ENCODE measurements around the gene VDR. TPM values are rescaled to one million over a fixed set of nuclear protein-coding genes. Genes with fewer than 3 reads are reported as not detected.

The VDR gene
- polyA plus RNA-seq, 12 donors, result 0.17 to 4.4 (median 0.56) TPM; not detected in 1

GRCh38 chr12:47894652-47895051, 10.1 kb downstream of the VDR start:
- DNase-seq, result no peak

- DNase-seq, result no peak
Measured at GRCh38 chr12:47894068-47894467, 10.7 kb downstream of the VDR start.

- DNase-seq, result no peak
Measured at GRCh38 chr12:47892819-47893218, 12.0 kb downstream of the VDR start.

- DNase-seq, result no peak
Measured at GRCh38 chr12:47891356-47891755, 13.4 kb downstream of the VDR start.

- DNase-seq, result no peak
Measured at GRCh38 chr12:47889040-47889439, 15.8 kb downstream of the VDR start.

GRCh38 chr12:47888153-47888819, 16.5 kb downstream of the VDR start:
- no peak for DNase-seq

- DNase-seq, result no peak
Measured at GRCh38 chr12:47887529-47887928, 17.3 kb downstream of the VDR start.

GRCh38 chr12:47886510-47887240, 18.1 kb downstream of the VDR start:
- no peak for DNase-seq

GRCh38 chr12:47885566-47885965, 19.2 kb downstream of the VDR start:
- DNase-seq, result no peak

GRCh38 chr12:47885012-47885501, 19.7 kb downstream of the VDR start:
- no peak for DNase-seq

GRCh38 chr12:47884501-47884900, 20.3 kb downstream of the VDR start:
- no peak for DNase-seq

- no peak for DNase-seq
Measured at GRCh38 chr12:47883663-47884195, 21.1 kb downstream of the VDR start.

- no peak for DNase-seq
Measured at GRCh38 chr12:47882781-47883546, 21.8 kb downstream of the VDR start.

- DNase-seq, result no peak
Measured at GRCh38 chr12:47881826-47882427, 22.9 kb downstream of the VDR start.

- DNase-seq, result no peak
Measured at GRCh38 chr12:47881051-47881450, 23.7 kb downstream of the VDR start.

GRCh38 chr12:47878918-47879481, 25.8 kb downstream of the VDR start:
- DNase-seq, result no peak

GRCh38 chr12:47878293-47878917, 26.4 kb downstream of the VDR start:
- DNase-seq, result no peak

- no peak for DNase-seq
Measured at GRCh38 chr12:47877081-47877480, 27.7 kb downstream of the VDR start.

- DNase-seq, result no peak
Measured at GRCh38 chr12:47876440-47876960, 28.3 kb downstream of the VDR start.

GRCh38 chr12:47875746-47876439, 28.9 kb downstream of the VDR start:
- no peak for DNase-seq
